ENCODE measurements around the gene NEK3.
"Not testable (repeated sequence)": the region's sequence is repeated elsewhere in the genome, so short reads cannot be mapped to it uniquely, and the experiment has no call there.

DNA sequence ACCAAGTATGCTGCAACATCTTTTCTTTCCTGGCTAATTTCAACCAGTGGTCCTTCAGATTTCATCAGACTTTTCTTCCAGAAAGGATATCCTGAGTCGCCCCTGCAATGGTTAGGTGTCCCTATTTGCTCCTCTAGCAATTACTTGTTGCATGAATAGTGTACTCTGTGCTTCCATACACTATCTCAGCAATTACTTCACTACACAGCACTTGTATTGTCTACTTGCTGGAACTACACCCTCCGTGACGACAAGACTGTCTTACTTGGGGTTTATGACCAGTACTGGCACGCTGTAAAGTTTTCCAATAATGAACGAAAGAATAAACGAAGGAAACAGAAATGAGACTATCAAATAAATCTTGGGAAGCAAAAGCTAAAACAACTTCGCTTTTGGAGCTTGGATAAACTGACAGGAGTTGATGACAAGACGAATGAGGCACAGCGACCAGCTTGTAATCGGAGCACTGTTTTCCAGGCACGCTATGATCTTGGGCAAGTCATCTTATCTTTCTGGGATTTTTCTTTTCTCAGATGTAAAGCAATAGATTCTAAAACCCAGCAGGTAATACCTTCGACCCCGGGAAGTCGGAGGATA, 34.3 kb upstream of the NEK3 start:
- TF ChIP-seq POLR2A (IDR thresholded peaks at IDR 0.05), result not testable (repeated sequence)
- TF ChIP-seq, protein P1, sequence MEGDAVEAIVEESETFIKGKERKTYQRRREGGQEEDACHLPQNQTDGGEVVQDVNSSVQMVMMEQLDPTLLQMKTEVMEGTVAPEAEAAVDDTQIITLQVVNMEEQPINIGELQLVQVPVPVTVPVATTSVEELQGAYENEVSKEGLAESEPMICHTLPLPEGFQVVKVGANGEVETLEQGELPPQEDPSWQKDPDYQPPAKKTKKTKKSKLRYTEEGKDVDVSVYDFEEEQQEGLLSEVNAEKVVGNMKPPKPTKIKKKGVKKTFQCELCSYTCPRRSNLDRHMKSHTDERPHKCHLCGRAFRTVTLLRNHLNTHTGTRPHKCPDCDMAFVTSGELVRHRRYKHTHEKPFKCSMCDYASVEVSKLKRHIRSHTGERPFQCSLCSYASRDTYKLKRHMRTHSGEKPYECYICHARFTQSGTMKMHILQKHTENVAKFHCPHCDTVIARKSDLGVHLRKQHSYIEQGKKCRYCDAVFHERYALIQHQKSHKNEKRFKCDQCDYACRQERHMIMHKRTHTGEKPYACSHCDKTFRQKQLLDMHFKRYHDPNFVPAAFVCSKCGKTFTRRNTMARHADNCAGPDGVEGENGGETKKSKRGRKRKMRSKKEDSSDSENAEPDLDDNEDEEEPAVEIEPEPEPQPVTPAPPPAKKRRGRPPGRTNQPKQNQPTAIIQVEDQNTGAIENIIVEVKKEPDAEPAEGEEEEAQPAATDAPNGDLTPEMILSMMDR (IDR thresholded peaks at IDR 0.05), result not testable (repeated sequence)

Measured in stomach (tissue), 4 donors.